ENCODE results near the gene CCDC88C.
"Not testable (repeated sequence)": the region's sequence is repeated elsewhere in the genome, so short reads cannot be mapped to it uniquely, and the experiment has no call there.

Gene CCDC88C, protein sequence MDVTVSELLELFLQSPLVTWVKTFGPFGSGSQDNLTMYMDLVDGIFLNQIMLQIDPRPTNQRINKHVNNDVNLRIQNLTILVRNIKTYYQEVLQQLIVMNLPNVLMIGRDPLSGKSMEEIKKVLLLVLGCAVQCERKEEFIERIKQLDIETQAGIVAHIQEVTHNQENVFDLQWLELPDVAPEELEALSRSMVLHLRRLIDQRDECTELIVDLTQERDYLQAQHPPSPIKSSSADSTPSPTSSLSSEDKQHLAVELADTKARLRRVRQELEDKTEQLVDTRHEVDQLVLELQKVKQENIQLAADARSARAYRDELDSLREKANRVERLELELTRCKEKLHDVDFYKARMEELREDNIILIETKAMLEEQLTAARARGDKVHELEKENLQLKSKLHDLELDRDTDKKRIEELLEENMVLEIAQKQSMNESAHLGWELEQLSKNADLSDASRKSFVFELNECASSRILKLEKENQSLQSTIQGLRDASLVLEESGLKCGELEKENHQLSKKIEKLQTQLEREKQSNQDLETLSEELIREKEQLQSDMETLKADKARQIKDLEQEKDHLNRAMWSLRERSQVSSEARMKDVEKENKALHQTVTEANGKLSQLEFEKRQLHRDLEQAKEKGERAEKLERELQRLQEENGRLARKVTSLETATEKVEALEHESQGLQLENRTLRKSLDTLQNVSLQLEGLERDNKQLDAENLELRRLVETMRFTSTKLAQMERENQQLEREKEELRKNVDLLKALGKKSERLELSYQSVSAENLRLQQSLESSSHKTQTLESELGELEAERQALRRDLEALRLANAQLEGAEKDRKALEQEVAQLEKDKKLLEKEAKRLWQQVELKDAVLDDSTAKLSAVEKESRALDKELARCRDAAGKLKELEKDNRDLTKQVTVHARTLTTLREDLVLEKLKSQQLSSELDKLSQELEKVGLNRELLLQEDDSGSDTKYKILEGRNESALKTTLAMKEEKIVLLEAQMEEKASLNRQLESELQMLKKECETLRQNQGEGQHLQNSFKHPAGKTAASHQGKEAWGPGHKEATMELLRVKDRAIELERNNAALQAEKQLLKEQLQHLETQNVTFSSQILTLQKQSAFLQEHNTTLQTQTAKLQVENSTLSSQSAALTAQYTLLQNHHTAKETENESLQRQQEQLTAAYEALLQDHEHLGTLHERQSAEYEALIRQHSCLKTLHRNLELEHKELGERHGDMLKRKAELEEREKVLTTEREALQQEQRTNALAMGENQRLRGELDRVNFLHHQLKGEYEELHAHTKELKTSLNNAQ (N-terminal part only)

GRCh38 chr14:91417120-91417982 is at the start of gene CCDC88C:
Gene CCDC88C (minus strand): TSS chr14:91417820. CDS start chr14:91417690, 130 bp downstream.
- DNase-seq, result peak; percentile 75

- no peak for DNase-seq
These were observed 48.6 kb upstream of the CCDC88C start for GRCh38 chr14:91466192-91466591.

DNA sequence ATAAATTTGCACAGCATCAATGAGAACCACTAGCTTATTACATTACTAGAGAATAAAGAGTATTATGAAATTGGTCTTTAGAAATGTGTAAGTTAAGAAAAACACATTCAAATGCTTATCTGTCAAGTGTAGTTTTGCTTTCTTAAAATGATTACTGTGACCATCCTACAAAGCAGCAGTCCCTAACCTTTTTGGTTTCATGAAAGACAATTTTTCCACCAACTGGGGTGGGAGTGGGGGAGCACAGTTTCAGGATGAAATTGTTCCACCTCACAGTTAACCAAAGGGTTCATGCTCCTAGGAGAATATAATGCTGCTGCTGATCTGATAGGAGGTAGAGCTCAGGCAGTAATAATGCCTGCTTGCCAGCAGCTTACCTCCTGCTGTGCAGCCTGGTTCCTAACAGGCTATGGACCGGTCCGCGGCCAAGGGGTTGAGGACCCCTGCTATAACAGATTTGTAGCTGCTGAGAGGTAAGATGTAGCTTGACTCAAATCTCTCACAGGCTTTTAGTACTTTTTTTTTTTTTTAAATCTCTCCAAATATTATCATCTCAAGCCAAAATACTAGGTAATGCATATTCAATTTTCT is 47.1 kb upstream of the CCDC88C start:
- DNase-seq, result no peak

DNA sequence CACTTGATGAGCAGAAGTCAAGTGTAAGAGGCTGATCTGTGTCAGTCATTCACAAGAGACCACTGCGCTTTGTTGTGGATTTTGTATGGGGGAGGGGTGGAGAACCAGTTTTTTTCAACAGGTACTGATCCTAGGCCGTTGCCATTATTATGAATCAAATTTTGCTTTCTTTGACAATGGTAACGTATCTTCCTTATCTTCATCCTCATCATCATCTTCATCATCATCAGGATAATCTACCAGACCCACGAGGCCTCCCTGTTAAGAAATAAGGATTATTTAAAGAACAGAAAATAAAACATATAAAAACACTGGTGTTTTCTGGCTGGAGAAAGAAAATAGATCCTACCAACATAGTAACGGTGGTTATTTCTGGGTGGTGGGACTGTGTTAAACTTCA is 41.0 kb upstream of the CCDC88C start:
- no peak for DNase-seq

DNA sequence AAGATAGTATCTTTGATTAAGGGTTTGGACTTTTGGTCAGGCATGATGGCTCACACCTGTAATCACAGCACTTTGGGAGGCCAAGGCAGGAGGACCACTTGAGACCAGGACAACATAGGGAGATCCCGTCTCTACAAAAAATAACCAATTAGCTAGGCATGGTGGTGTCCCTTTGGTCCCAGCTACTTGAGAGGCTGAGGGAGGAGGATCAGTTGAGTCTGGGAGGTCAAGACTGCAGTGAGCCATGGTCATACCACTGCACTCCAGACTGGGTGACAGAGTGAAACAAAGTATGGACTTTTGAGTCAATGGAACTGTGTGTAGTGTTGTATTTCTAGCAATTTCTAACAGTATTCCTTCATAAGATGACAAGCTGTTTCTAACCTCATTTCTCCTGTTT is 38.7 kb upstream of the CCDC88C start:
- DNase-seq, result no peak

GRCh38 chr14:91454580-91454979 is 37.0 kb upstream of the CCDC88C start:
- no peak for DNase-seq

DNA sequence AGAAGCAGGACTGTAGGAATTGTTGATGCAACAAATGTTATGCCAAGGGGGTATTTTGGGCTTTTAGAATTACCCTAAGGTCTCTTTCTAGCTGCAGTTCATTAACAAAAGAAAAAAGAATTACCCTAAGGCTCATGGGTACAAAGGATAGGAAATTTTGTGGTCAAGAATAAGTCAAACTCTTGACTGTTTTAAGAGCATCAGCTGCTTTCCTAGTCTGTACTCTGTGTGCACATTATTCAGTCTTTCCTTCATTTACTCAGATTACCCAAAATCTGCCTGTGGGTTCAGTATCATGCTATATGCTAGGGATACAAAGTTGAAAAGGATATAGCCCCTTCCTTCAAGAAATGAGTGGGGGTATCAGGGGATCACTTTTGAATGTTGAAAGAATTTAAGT is 36.5 kb upstream of the CCDC88C start:
- no peak for DNase-seq

GRCh38 chr14:91453744-91454143 is 36.1 kb upstream of the CCDC88C start:
- DNase-seq, result no peak

- no peak for DNase-seq
These were observed 26.9 kb upstream of the CCDC88C start for GRCh38 chr14:91444335-91445020.

- no peak for DNase-seq
These were observed 21.7 kb upstream of the CCDC88C start for GRCh38 chr14:91439345-91439744.

DNA sequence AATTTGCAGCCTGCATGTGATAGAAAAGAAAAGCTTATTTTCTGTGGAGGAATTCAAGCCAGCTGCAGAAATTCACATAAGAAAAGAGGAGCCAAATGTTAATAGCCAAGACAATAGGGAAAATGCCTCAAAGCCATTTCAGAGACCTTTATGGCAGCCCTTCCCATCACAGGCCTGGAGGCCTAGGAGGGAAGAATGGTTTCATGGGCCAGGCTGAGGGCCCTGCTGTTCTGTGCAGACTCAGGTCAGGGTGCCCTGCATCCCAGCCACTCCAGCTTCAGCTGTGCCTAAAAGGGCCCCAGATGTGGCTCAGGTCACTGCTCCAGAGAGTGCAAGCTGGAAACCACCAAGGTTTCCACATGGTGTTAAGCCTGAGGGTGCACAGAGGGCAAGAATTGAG is 21.2 kb upstream of the CCDC88C start:
- DNase-seq, result no peak

DNA sequence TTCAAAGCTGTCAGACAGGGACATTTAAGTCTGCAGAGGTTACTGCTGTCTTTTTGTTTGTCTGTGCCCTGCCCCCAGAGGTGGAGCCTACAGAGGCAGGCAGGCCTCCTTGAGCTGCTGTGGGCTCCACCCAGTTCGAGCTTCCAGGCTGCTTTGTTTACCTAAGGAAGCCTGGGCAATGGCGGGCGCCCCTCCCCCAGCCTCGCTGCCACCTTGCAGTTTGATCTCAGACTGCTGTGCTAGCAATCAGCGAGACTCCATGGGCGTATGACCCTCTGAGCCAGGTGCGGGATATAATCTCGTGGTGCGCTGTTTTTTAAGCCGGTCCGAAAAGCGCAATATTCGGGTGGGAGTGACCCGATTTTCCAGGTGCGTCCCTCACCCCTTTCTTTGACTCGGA is 18.6 kb upstream of the CCDC88C start:
- not testable (repeated sequence) for DNase-seq

DNA sequence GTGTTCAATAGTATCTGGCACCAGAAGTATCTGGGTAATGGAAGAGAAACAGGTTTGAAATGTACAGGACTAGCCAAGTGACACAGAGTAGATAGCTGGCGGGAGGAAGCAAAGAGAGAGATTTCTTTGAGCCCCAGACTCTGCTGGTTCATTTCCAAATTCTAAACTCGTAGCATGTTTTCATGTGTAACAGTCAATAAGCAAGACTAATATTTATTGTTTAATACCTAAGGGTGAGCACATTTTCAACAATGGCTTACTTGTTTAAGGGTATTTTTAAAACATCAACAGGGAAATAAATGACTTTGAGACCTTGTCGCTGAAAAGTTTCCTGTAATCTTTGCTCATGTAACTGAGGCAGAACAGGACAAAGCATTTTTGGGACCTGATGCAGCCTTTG is 11.8 kb upstream of the CCDC88C start:
- no peak for DNase-seq

DNA sequence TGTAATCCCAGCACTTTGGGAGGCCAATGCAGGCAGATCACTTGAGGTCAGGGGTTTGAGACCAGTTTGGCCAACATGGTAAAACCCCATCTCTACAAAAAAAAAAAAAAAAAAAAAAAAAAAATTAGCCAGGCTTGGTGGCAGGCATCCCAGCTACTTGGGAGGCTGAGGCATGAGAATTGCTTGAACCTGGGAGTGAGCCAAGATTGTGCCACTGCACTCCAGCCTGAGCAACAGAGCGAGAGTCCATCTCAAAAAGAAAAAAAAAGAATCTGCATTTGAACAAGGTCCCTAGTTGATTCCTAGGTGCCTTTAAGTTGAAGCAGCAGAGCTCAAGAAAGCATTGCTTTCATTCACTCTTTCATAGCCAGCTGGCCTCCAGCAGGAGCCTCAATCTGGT is 11.3 kb upstream of the CCDC88C start:
- not testable (repeated sequence) for DNase-seq

GRCh38 chr14:91425531-91425944 is 7.9 kb upstream of the CCDC88C start:
- DNase-seq, result not testable (repeated sequence)

DNA sequence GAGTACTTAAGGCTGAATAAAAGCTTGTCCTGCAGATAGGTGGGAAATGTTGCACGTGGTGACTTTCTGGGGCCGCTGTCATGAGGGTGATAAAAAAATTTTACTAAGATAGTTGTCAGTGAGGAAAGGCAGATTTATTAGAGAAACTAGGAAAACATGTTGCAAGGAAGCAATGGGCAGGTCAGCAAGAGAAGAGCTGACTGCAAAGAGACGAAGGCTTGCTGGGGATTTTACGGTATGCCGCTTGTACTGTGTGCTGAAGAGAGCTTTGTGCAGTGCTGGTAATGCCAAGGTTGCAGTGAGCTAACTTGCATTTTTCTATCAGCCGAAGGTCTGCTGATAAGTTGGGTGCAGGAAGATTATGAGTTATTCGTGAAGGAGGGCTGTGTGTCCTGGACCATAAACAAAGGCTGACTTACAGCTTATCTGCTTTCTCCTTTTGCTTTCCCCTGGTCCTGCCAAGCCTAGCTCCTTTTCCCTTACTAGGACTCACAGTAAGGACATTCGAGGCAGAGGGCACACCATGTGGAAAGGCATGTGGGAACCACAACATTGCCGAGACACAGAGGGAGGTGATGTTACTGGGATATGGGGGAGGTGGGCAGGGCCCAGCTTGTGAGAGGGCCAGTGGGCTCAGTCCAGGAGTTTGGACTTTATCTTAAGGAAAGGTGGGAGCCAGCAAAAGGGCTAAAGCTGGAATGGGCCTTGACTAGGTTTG is 7.4 kb upstream of the CCDC88C start:
- DNase-seq, result no peak

DNA sequence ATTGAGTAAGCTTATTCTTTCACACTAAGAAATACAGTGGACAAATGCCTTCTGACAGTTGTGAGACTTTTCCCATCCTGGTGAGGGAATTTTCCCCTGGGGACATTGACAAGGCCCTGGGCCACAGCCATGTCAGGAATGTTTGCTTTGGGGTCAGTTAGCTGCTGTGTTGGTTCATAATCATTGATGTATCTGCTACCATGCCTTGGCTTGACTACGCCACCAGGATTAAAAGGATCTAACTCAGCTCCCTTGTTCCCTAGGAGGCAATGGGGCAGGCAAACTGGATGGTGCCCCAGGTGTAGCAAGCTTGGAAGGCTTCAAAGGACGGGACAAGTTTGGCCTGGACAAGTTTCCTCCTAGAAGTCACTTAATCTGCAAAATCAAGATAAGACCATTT is 3.1 kb upstream of the CCDC88C start:
- DNase-seq, result no peak

- DNase-seq, result no peak
These were observed 1.8 kb upstream of the CCDC88C start for GRCh38 chr14:91419451-91419850.

DNA sequence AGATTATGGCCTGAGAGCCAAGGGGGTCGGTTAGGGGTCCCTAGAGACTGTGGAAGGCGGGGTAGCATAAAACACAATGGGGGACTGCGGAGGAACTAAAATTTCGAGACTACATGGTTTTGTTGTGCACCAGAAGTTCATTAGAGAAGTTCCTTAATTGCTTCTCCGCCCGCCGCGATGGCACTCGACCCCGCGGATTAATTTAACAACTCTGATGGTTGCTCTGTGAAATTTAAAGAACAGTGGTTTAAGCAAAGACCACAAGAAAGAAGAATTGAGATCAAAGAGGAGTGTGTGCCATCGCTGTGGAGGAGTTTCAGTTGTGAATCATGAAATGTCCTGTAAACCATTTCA is 1.4 kb upstream of the CCDC88C start:
- DNase-seq, result peak; percentile 66

DNA sequence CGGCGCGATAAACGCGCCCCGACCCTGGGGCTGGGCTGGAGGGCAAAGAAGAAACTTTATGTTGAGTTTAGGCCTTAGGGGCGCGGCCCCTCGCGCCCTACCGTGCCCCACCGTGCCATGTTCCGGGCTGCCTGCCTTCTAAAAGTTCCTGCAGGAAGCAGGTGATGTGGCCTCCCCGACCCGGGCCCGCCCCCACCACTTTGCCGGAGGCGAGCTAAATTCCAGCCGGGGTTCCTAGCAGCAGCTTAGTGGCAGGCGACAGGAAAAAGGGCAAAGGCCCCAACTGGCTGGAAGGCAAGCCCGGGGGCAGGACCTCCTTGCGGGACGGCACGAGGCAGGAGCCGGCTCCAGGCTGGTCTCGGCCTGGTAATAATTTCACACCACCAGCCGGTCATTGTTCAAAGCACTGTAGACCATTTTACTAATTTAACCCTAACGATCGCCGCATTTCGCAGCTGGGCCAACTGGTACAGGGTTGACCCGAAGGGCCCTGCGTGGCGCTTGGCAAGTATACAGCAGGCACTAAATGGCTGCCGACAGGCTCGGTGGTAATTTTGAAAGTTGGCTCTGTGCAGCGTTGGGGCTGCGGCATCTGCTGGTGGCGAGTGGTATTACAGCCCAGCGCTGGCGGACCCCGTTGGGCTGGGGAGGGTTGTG is 895 bp upstream of the CCDC88C start:
- DNase-seq, result peak; percentile 71
